Measurements from ENCODE around the gene PSMC1. TPM values are rescaled to one million over a fixed set of nuclear protein-coding genes. Genes with fewer than 3 reads are reported as not detected.
"Not testable (repeated sequence)": the region's sequence is repeated elsewhere in the genome, so short reads cannot be mapped to it uniquely, and the experiment has no call there.

PSMC1 gene
- total RNA-seq (2022): 107 and 125 TPM in 2 replicates
- Bru-seq, nascent RNA: percentile 89 among the genes with signal in this experiment
- BruChase-seq, experiment 1, labeled RNA remaining after a 6-hour chase: percentile 94 among the genes with signal in this experiment
- BruChase-seq, experiment 2, labeled RNA remaining after a 2-hour chase: percentile 87 among the genes with signal in this experiment
- long read RNA-seq, full-length matches to known transcripts: 449 of 487 reads
- long read RNA-seq, partial matches to known transcripts: 19 of 487 reads
- long read RNA-seq, other reads (novel, unspliced or antisense): 19 of 487 reads

DNA sequence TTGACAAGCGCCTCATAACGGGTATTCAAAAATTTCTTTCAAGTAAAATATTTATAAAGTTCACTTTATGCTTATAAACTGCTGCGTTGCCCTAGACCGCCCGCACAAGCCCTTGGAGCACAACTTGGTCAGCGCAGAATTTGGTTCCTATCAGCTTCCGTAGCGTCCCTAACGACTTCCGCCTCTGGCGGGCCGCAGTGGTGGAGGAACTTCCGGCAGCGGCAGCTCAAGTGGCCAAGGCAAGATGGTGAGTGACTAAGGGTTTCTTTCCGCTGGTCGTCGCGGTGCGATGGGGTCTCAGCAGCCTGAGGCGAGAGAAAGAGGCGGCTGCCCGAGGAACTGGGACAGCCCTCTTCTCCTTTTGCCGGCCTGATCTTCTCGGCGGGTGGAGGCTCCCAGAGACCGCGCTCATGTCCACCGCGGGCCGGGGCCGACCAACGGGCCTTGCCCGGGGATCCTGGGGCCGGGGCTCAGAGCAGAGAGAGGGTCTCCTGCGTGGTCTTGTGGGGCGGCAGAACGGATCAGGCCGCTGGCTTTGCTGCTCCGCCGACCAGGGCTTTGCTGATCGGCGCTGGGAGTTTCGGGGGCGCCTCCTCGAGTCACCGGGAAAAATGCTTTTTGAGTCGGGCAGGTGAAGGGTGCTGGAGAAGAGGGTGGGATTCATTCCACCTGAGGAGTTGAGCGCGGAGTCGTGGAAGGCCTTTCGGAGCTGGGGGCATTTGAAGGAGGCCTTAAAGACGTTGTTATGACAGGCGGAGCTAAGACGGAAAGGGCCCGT lies at the start of gene PSMC1:
Gene PSMC1 (plus strand): TSS at position 200 of the 778 bp plus-strand sequence. CDS start 45 bp downstream, at position 245.
- BruUV-seq (replicated peaks): TSS peak; percentile 54
- peaks cover 16% of the 10 kb centered on the region for H3K4me1 Mint-ChIP-seq (ENCODE audit: insufficient read depth, unreplicated experiment)
- H3K9me3 Mint-ChIP-seq (ENCODE audit: unreplicated experiment): no peaks in the 10 kb centered on the region
- peak within 1 kb of the TSS; percentile 100 for H3K27ac Mint-ChIP-seq (ENCODE audit: low read depth, unreplicated experiment)
- peak within 1 kb of the TSS; percentile 97 for H3K4me3 Mint-ChIP-seq (ENCODE audit: unreplicated experiment)
- ChIA-PET POLR2A (interaction anchor here (0.6 to 2.8 kb wide), 16 partner anchors 11 to 346 kb away, joined by 3 to 19 read pairs (median 4); partner anchors contain the start of genes NRDE2 and TDP1), CTCF (interaction anchor here (0.5 to 2.6 kb wide), 10 partner anchors 9 to 1706 kb away, joined by 3 to 11 read pairs (median 4); no protein-coding TSS in a partner anchor)
- H3K27me3 Mint-ChIP-seq (ENCODE audit: insufficient read depth, unreplicated experiment): no peaks in the 10 kb centered on the region
- TF ChIP-seq, protein P1, sequence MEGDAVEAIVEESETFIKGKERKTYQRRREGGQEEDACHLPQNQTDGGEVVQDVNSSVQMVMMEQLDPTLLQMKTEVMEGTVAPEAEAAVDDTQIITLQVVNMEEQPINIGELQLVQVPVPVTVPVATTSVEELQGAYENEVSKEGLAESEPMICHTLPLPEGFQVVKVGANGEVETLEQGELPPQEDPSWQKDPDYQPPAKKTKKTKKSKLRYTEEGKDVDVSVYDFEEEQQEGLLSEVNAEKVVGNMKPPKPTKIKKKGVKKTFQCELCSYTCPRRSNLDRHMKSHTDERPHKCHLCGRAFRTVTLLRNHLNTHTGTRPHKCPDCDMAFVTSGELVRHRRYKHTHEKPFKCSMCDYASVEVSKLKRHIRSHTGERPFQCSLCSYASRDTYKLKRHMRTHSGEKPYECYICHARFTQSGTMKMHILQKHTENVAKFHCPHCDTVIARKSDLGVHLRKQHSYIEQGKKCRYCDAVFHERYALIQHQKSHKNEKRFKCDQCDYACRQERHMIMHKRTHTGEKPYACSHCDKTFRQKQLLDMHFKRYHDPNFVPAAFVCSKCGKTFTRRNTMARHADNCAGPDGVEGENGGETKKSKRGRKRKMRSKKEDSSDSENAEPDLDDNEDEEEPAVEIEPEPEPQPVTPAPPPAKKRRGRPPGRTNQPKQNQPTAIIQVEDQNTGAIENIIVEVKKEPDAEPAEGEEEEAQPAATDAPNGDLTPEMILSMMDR (IDR thresholded peaks at IDR 0.05; ENCODE audit: unreplicated experiment): no peak
- intact Hi-C loops (cut with micrococcal nuclease): no loop called here
- H3K36me3 Mint-ChIP-seq (ENCODE audit: insufficient read depth, unreplicated experiment): peaks cover 41% of the 10 kb centered on the region
- peak; percentile 91 for DNase-seq (ENCODE audit: unreplicated experiment)

DNA sequence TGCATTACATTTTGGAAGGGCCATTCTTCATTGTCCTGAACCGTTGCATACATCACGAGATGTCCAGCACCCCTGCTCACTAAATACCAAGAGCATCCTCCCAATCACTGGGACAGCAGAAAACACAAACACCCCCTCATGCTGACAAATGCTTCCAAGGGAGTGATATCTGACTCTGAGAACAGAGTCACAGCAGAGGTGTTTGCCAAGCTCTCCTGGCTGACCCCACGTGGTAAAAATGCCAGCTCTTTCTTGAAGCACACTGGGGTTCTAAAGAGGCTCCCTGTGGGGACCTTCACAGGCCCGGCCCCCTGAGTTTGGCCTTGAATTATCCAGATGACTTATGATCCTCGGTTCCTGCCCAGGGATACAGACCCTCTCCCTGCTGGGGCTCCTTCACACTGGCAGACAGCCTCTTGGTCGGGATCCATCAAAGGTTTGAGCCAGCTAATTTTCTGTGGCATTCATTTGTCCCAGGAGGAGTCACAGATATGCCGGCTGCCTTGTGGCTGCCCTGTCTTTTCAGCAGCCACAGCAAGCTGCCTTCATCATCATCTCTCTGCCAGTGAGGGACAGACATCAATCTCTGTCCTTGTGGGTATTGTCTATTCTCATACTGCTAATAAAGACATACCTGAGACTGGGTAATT lies 43.1 kb upstream of the PSMC1 start:
- Mint-ChIP-seq H3K27ac (ENCODE audit: low read depth, unreplicated experiment) (no peak overlapping the region), H3K4me1 (ENCODE audit: insufficient read depth, unreplicated experiment) (no peaks in the 10 kb centered on the region), H3K4me3 (ENCODE audit: unreplicated experiment) (no peak overlapping the region), H3K36me3 (ENCODE audit: insufficient read depth, unreplicated experiment) (no peaks in the 10 kb centered on the region), H3K9me3 (ENCODE audit: unreplicated experiment) (no peaks in the 10 kb centered on the region), H3K27me3 (ENCODE audit: insufficient read depth, unreplicated experiment) (peaks cover 19% of the 10 kb centered on the region)
- ChIA-PET POLR2A (no interaction called here), CTCF (interaction anchor here (0.6 kb wide), 1 partner anchor 21 kb away, joined by 3 read pairs; no protein-coding TSS in a partner anchor)
- TF ChIP-seq, protein P1 (IDR thresholded peaks at IDR 0.05; ENCODE audit: unreplicated experiment): no peak
- intact Hi-C loops (cut with micrococcal nuclease): no loop called here
- DNase-seq (ENCODE audit: unreplicated experiment): no peak
- no TSS peak for BruUV-seq (replicated peaks)

DNA sequence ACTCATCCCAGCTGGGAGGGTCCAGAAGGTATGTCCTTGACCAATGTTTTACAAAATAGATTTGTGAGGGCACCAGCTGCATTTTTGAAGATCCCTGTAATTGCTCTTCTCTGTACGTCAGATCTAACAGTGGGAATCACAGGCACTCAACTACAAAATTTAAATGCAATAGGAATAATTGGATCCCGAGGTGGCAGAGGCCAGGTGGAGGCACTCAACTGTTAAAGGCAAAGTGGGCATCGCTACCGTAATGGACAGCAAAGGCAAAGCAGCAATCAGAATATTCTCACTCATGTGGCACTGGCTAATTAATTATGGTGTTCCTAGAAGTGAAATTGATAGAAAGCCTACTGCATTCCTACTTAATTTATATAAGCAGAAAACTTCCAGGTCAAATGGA lies 27.9 kb upstream of the PSMC1 start:
- Mint-ChIP-seq H3K9me3 (ENCODE audit: unreplicated experiment) (peaks cover under 1% of the 10 kb centered on the region), H3K27me3 (ENCODE audit: insufficient read depth, unreplicated experiment) (peaks cover 29% of the 10 kb centered on the region), H3K4me3 (ENCODE audit: unreplicated experiment) (no peak overlapping the region), H3K27ac (ENCODE audit: low read depth, unreplicated experiment) (no peak overlapping the region), H3K36me3 (ENCODE audit: insufficient read depth, unreplicated experiment) (no peaks in the 10 kb centered on the region), H3K4me1 (ENCODE audit: insufficient read depth, unreplicated experiment) (no peaks in the 10 kb centered on the region)
- intact Hi-C loops (cut with micrococcal nuclease): no loop called here
- ChIA-PET POLR2A (no interaction called here), CTCF (interaction anchor here (1.4 kb wide), 1 partner anchor 255 kb away, joined by 3 read pairs; no protein-coding TSS in a partner anchor)
- DNase-seq (ENCODE audit: unreplicated experiment): no peak
- BruUV-seq (replicated peaks): no TSS peak
- TF ChIP-seq, protein P1 (IDR thresholded peaks at IDR 0.05; ENCODE audit: unreplicated experiment): no peak

DNA sequence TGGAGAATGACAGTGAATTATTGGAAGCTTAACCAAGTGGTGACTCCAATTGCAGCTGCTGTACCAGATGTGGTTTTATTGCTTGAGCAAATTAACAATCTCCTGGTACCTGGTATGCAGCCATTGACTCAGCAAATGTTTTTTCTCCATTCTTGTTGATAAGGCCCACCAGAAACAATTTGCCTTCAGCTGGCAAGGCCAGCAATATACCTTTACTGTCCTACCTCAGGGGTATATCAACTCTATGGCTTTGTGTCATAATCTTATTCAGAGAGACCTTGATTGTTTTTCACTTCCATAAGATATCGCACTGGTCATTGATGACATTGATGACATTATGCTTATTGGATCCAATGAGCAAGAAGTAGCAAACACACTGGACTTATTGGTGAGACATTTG lies 26.4 kb upstream of the PSMC1 start:
- DNase-seq (ENCODE audit: unreplicated experiment); H3K27ac Mint-ChIP-seq (ENCODE audit: low read depth, unreplicated experiment); H3K4me3 Mint-ChIP-seq (ENCODE audit: unreplicated experiment); BruUV-seq (replicated peaks); POLR2A ChIA-PET; H3K4me1 Mint-ChIP-seq (ENCODE audit: insufficient read depth, unreplicated experiment); H3K36me3 Mint-ChIP-seq (ENCODE audit: insufficient read depth, unreplicated experiment); H3K9me3 Mint-ChIP-seq (ENCODE audit: unreplicated experiment): not testable (repeated sequence)
- H3K27me3 Mint-ChIP-seq (ENCODE audit: insufficient read depth, unreplicated experiment): peaks cover 24% of the 10 kb centered on the region
- CTCF ChIA-PET: interaction anchor here (0.8 kb wide), 1 partner anchor 35 kb away, joined by 3 read pairs; no protein-coding TSS in a partner anchor
- intact Hi-C loops (cut with micrococcal nuclease): loop anchor here (10.0 kb wide), 1 partner anchor 115 kb away; no protein-coding TSS in a partner anchor
